GM18511 (cell line): ENCODE measurements around the gene KCNRG.
"Not testable (repeated sequence)": the region's sequence is repeated elsewhere in the genome, so short reads cannot be mapped to it uniquely, and the experiment has no call there.

Experiments used
- ATAC-seq: cut with Tn5 transposase; IDR thresholded peaks from one replicate; pipeline ENCODE4 v1.9.1; 2021; ENCODE audit warnings: mild to moderate bottlenecking, moderate library complexity; ENCODE audit not compliant: unreplicated experiment

KCNRG gene

DNA sequence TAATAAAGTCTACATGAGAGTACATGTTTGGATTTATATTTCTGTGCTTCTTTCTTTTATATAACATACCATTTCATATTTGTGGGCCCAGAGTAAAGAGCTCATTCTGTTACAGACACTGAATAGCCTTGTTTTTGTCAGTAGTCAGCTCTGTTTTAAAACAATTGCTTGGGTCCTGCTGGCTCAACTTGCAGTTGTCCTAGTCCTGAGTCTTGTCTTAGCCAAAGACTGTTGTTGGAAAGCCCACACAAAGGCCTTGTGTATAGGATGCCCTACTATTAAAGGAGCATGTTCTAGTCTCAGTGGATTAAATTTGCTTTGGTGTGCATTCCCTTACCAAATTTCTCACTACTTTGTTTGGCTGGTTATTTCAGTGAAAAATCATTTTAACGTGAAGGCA is 3.8 kb upstream of the KCNRG start:
- ATAC-seq = no peak

DNA sequence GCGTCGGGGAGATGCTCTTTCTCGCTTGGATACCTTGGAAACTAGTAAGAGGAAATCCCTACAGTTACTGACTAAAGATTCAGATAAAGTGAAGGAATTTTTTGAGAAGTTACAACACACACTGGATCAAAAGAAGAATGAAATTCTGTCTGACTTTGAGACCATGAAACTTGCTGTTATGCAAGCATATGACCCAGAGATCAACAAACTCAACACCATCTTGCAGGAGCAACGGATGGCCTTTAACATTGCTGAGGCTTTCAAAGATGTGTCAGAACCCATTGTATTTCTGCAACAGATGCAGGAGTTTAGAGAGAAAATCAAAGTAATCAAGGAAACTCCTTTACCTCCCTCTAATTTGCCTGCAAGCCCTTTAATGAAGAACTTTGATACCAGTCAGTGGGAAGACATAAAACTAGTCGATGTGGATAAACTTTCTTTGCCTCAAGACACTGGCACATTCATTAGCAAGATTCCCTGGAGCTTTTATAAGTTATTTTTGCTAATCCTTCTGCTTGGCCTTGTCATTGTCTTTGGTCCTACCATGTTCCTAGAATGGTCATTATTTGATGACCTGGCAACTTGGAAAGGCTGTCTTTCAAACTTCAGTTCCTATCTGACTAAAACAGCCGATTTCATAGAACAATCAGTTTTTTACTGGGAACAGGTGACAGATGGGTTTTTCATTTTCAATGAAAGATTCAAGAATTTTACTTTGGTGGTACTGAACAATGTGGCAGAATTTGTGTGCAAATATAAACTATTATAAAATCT is 2.7 kb upstream of the KCNRG start:
- ATAC-seq = no peak

DNA sequence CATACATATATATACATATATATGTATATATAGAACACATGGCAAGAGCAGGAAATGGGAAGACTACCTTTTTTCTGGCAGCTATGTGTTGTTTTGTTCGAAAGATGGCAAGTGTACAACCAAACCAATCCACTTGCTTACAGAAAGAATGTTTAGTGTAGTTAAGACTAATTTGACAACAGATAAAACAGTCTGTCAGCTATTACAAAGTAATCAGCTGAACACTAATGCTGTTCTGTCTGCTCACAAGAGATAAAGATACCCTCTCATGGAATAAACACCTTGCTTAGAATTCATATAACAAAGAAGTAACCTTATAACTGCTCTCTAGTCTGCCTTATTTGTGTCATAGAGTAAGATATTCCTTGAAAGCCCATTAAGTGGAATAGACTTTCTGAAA is 858 bp upstream of the KCNRG start:
- ATAC-seq = no peak

DNA sequence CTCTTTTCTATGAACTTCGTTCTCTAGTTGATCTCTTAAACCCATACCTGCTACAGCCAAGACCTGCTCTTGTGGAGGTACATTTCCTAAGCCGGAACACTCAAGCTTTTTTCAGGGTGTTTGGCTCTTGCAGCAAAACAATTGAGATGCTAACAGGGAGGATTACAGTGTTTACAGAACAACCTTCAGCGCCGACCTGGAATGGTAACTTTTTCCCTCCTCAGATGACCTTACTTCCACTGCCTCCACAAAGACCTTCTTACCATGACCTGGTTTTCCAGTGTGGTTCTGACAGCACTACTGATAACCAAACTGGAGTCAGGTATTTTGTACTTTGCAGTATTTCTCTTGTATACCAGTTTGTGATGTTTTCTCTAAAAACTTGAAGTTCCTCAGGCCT is 506 bp downstream of the KCNRG start:
- no peak for ATAC-seq

DNA sequence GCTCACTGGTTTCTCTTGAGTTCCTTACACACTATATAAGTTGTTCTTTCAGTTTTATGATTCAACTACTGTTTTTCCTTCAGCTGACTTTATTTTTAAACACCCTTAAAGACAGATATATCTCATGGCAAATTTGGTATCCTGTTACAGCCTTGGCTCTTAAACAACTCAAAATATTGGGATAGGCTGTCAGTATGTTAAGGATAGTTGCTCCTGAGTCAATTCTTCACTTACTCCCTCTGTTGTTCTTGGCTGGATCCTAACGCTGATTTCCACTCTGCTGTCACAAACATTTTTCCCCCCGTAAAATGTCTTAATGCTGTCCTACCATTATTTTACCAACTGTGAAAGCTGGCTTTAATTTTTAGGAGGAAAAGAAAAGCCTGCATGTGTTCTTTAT is 1.2 kb downstream of the KCNRG start:
- no peak for ATAC-seq

DNA sequence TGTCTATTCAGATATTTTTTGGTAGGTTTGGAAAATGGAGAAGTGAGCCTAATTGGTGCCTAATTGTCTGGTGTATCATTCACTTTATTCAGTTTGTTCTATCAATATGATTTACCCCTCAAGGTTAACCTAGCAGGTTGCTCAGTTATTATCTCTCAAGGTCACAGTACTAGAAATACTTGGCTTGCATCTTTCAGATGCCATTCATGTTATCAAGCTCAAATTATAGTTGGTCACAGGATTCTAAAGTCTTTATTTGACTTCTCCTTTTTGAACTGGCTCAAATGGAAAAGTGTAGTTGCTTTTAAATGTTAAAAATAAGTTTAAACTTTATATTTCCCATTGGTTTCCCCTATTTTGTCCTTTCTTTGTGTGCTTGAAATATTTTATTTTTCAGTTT is 2.6 kb downstream of the KCNRG start:
- no peak for ATAC-seq

DNA sequence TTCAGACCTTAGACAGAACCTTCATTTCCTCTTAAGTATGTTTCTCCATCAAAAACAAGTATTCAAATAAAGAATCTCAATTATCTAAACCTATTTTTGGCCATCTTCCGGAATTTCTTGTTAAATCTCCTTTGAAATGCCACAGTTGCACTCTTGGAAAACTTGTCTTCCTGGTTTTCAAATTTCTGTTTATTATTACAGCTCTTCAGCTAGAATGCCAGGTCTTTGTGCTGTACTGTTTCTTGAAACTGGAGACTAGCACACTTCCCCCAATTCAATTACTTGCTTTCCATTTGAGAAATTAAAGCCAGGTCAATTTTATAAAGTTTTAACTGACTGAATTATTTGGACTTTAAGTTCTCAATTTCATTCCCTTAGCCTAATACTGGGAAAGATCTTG is 10.2 kb downstream of the KCNRG start:
- no peak for ATAC-seq

DNA sequence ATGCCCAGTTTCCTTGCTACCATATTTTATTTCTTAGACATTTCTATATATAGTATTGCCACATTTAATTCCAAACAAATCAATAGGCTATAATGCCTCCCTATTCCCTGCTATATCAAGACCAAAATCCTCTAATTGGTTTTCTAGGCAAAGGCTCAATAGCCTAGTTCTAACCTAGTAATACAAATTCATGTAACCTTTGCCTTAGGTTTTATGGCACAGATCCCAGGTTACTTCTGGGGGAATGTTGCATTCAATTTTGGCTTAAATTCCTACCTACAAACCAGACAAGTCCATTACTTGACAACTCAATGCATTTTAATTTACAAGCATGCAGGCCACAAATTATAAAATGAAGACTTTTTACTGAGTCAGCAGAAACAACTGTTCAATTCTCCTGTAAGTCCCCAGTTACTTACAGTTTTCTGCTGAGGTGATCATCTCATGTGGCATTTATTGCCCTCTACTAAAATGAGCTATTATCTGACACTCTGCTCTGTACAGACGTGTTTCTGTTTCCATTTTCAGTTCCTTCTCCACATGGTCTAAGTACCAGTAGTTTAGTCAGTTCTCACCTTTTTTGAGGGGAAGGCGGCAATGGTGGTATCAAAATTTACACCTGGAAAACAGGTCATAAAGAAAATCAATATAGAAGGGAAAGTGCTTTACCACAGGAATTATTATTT is 11.7 kb downstream of the KCNRG start:
- ATAC-seq = peak; percentile 100

DNA sequence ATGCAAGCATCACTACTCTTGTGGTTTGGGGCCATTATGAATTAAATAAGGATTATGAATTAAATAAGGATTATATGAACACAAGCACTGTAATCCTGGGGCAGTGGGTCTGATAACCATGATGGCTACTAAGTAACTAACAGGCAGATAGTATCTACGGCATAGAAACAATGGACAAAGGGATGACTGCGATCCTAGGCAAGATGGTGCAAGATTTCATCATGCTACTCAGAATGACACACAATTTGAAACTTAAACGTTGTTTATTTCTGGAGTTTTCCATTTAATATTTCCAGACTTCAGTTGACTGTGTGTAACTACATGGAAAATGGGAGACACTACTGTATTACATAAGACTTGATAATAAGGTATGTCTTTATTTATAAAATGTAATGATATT is 15.1 kb downstream of the KCNRG start:
- ATAC-seq = no peak

DNA sequence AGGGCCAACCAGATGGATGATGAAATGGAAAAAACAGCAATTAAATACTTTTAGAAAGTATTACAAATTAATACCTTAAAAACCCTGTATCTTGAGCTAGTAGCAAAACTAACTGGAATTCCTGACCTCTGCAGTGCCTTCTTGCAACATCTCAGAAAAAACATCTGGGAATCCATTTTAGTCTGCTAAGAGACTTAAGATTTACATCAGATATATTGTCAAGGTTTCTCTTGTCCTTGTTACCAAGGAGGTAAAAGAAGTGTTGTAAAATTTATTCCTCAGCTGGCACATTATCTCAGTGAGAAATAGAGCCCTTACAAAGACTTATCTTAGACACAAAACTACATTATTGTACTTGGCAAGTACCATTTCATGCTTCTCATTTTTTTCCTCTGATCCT is 18.5 kb downstream of the KCNRG start:
- no peak for ATAC-seq

DNA sequence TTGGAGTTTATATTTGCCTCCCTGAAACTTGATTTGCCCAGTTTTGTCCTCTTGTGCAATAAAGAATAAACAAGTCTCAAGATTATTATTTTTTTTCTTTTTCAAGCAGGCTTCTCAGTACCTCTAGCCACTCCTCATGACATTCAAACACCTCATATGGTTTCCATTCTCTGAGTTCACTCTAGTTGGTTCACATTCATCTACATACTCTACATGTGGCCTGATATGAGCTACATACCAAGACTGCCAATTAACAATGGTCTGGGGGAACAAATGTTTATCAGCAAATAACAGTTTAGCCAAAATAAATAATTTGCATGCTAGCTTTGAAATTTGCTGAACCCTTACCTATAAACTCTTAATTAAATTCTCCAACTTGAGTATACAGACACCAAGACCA is 22.5 kb downstream of the KCNRG start:
- no peak for ATAC-seq

DNA sequence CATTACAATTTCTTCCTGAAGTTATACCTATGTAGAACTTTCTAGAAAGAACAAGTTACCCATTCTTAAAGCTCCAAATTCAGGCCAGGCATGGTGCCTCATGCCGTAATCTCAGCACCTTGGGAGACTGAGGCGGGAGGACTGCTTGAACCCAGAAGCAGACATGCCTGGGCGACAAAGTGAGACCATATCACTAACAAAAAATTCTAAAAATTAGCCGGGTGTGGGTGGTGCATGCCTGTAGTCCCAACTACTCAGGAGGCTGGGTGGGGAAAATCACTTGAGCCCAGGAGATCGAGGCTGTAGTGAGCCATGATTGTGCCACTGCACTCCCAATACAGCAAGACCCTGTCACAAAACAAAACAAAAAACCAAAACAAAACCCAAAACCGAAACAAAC is 23.0 kb downstream of the KCNRG start:
- ATAC-seq = no peak

DNA sequence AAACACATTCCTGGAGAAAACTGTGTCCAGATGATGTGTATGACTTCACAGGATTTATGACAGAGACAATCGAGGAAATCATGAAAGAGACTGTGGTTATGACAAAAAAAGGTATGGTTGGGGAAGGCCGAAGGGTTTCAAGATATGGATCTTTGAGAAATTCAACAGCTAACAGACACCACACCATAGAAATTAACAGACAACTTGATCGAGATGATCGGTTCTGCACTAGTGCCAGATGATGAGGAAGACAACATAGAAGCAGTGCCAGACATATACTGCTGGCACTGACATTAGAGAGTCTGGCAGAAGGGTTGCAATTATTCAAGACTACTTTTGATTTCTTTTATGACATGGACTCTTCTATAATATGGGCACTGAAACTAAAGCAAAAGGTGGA is 37.2 kb downstream of the KCNRG start:
- ATAC-seq = no peak

DNA sequence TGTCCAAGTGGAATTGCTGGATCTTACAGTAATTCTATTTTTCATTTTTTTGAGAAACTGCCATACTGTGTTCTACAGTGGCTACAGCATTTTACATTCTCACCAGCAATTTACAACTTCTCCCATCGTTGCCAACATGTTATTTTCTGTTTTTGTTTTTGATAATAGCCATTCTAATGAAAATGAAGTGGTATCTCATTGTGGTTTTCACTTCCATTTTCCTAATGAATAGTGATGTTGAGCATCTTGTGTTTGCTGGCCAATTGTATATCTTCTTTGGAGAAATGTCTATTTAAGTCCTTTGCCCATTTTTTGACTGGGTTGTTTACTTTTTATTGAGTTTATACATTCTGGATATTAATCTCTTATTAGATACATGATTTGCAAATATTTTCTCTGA is 38.6 kb downstream of the KCNRG start:
- ATAC-seq = no peak

DNA sequence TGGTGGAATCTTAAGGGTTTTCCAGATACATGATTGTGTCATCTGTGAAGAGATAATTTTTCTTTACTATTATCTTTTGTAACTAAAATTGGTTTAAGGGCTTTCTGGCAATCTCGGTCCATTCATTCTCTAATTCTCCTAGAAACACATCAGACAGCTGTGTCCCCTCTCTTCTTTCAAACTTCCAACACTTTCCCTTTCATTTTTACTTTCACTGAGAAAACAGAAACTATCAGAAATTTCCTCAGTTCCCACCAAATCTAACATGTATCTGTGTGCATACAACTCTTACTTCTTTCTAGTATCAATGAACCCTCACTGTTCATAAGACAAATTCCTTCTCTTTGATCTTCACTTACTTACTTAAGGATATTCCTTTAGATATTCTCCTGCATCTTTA is 40.2 kb downstream of the KCNRG start:
- ATAC-seq = no peak

DNA sequence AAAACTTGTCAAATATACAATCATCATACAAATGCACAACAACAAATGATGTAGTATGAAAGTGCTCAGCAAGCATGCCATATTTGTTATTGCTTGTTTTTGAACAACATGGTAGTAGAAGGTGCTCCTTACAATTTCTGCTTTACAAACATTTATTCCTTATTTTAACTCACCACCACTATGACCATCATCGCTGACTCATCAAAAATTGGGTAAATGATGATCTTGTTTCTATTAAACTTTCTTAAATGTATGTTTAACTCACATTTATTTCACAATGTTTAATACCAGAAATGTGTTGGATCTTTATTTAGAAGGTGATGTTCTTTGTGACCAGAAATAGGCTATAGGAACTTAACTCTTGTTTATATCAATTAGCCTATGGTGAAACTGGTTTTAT is 45.5 kb downstream of the KCNRG start:
- ATAC-seq = no peak

DNA sequence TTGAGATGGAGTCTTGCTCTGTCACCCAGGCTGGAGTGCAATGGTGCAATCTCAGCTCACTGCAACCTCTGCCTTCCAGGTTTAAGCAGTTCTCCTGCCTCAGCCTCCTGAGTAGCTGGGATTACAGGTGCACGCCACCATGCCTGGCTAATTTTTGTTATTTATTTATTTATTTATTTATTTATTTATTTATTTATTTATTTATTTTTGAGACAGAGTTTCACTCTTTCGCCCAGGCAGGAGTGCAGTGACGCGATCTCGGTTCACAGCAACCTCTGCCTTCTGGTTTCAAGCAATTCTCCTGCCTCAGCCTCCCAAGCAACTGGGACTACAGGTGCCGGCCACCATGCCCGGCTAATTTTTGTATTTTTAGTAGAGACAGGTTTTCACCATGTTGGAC is 47.1 kb downstream of the KCNRG start:
- ATAC-seq = not testable (repeated sequence)

DNA sequence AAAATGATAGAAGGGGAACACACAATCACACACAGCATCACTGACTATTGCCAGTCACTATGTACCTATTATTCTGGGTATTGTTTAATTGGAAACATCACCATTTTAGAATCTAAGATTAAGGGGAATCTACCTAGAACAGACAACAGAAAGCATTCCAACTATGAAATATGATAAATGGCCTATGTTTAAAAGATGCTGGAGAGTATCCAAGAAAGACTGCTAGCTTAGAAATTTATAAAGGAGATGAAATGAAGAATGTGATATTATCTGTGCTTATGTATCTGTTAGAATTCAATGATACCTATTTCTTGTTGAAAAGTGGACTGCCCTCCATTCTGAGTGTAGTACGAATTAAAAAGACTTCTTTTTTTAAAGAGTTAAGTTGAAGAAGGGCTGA is 50.5 kb downstream of the KCNRG start:
- ATAC-seq = no peak

DNA sequence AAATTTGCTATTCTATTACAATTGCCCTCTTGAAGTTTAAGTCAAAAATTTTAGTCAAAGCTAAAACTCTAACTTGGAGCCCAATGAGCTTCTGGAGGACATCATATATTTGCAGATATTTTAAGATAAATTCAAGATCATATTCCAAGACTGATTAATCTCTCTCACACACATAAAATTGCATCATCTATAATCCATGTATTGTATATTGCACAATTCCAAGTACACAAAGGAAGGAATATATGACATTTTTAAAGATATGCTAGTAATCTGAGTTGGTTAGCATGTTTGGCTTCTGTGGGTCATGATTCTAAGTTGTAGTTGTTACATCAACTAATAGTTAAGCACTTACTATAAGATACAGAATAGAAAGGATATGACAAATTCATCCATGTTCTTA is 53.3 kb downstream of the KCNRG start:
- ATAC-seq = no peak

DNA sequence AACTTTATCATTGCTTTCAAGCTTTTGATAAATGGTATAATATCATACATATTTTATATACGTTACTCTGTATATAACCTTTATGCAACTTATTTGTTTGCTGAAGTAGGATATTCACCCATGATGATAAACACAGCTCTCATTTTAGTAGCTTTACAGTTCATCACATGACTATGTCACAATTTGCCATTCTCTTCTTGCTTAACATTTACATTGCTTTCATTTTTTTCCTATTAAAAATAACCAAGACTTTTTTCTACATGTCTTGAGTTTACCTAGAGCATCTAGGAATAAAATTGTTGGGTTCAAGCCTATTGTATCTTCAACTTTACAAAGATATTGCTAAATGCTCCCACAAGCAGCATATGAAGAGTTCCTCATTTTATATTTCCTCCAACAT is 54.0 kb downstream of the KCNRG start:
- no peak for ATAC-seq

DNA sequence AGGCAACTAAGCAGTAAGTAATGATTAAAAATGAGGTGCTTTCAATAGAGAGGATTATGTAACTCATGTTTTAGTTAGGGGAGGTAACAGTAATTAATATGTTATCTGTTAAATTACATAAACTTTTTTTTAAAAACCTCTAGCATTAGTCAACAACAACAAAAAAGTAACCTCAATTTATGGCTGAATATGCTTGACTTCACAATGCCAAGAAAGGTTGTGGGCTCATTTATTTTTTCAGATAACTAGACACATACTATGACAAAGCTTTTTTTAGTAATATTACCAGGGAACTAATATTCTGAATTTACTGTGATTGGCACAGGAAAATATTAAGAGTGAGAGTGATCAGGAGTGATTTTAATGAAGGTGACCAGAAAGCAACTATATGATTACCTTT is 54.9 kb downstream of the KCNRG start:
- no peak for ATAC-seq
